Skin epidermis (tissue), 12 donors: ENCODE results near the gene PLXNC1.

Experiments
- H3K27ac ChIP-seq, 21 experiments: fragments of 200-600 bp; sonication (generic) in 11 of 21; one replicate each; pipeline ENCODE4 v1.5.0; 2020; ENCODE audit warnings: mild to moderate bottlenecking in 3 of 21, inconsistent platforms in 2 of 21, moderate library complexity in 2 of 21
- H3K4me3 ChIP-seq, 7 experiments: fragments of 200-600 bp; sonication (generic) in 2 of 7; one replicate each; pipeline ENCODE4 v1.5.0; 2020; ENCODE audit warnings: inconsistent platforms in 2 of 7, mild to moderate bottlenecking in 2 of 7, moderate library complexity in 1 of 7

PLXNC1 gene

GRCh38 chr12:94147991-94148738 is at the start of gene PLXNC1:
TSS of gene PLXNC1 (plus strand) at chr12:94148577. CDS start at chr12:94148972, 395 bp downstream.
- Histone ChIP-seq H3K27ac (peak within 1 kb of the TSS in 18 of 21 experiments; percentile 4 to 82 (median 59)), H3K4me3 (peak within 1 kb of the TSS; percentile 48 to 59 (median 57))

- Histone ChIP-seq H3K27ac (no peak overlapping the region), H3K4me3 (no peak overlapping the region)
Observed at GRCh38 chr12:94099191-94099590, 49.2 kb upstream of the PLXNC1 start.

GRCh38 chr12:94099632-94100031 is 48.7 kb upstream of the PLXNC1 start:
- H3K4me3 ChIP-seq = no peak overlapping the region
- H3K27ac ChIP-seq = no peak overlapping the region

GRCh38 chr12:94100211-94100627 is 48.2 kb upstream of the PLXNC1 start:
- no peak overlapping the region for H3K27ac ChIP-seq
- no peak overlapping the region for H3K4me3 ChIP-seq

GRCh38 chr12:94100990-94101737 is 47.2 kb upstream of the PLXNC1 start:
- H3K27ac ChIP-seq = peak overlapping the region in 6 of 21 experiments; percentile 52 to 73 (median 69)

GRCh38 chr12:94101738-94102660 is 46.4 kb upstream of the PLXNC1 start:
- H3K4me3 ChIP-seq = peak overlapping the region; percentile 46 to 61 (median 51)
- peak overlapping the region in 18 of 21 experiments; percentile 10 to 76 (median 64) for H3K27ac ChIP-seq

More at GRCh38 chr12:94100990-94101737, 47.2 kb upstream of the PLXNC1 start:
- H3K4me3 ChIP-seq = peak overlapping the region; percentile 46 to 61 (median 51)

- Histone ChIP-seq H3K27ac (no peak overlapping the region), H3K4me3 (no peak overlapping the region)
Observed at GRCh38 chr12:94103986-94104385, 44.4 kb upstream of the PLXNC1 start.

GRCh38 chr12:94107910-94108309 is 40.5 kb upstream of the PLXNC1 start:
- Histone ChIP-seq H3K27ac (no peak overlapping the region), H3K4me3 (no peak overlapping the region)

- Histone ChIP-seq H3K4me3 (no peak overlapping the region), H3K27ac (no peak overlapping the region)
Observed at GRCh38 chr12:94109160-94109559, 39.2 kb upstream of the PLXNC1 start.

GRCh38 chr12:94110258-94110657 is 38.1 kb upstream of the PLXNC1 start:
- Histone ChIP-seq H3K27ac (no peak overlapping the region), H3K4me3 (no peak overlapping the region)

- Histone ChIP-seq H3K4me3 (no peak overlapping the region), H3K27ac (no peak overlapping the region)
Observed at GRCh38 chr12:94111302-94111701, 37.1 kb upstream of the PLXNC1 start.

GRCh38 chr12:94112121-94112520 is 36.3 kb upstream of the PLXNC1 start:
- Histone ChIP-seq H3K4me3 (no peak overlapping the region), H3K27ac (no peak overlapping the region)

- no peak overlapping the region for H3K27ac ChIP-seq
- H3K4me3 ChIP-seq = no peak overlapping the region
Observed at GRCh38 chr12:94114166-94114565, 34.2 kb upstream of the PLXNC1 start.

- Histone ChIP-seq H3K27ac (no peak overlapping the region), H3K4me3 (no peak overlapping the region)
Observed at GRCh38 chr12:94116191-94116590, 32.2 kb upstream of the PLXNC1 start.

- no peak overlapping the region for H3K27ac ChIP-seq
- H3K4me3 ChIP-seq = no peak overlapping the region
Observed at GRCh38 chr12:94121886-94122285, 26.5 kb upstream of the PLXNC1 start.

- H3K4me3 ChIP-seq = no peak overlapping the region
- no peak overlapping the region for H3K27ac ChIP-seq
Observed at GRCh38 chr12:94122591-94122990, 25.8 kb upstream of the PLXNC1 start.

GRCh38 chr12:94123127-94123526 is 25.2 kb upstream of the PLXNC1 start:
- Histone ChIP-seq H3K27ac (peak overlapping the region in 1 of 21 experiments; percentile 21), H3K4me3 (no peak overlapping the region)

GRCh38 chr12:94126067-94126466 is 22.3 kb upstream of the PLXNC1 start:
- Histone ChIP-seq H3K4me3 (no peak overlapping the region), H3K27ac (no peak overlapping the region)

- no peak overlapping the region for H3K4me3 ChIP-seq
- no peak overlapping the region for H3K27ac ChIP-seq
Observed at GRCh38 chr12:94127239-94128131, 20.9 kb upstream of the PLXNC1 start.
